ENCODE measurements around the gene GPR157.

- TF ChIP-seq TCF12 (IDR thresholded peaks at IDR 0.05; ENCODE audit: low read depth, low read length) = no peak
- TF ChIP-seq NR2C2 (IDR thresholded peaks at IDR 0.05; ENCODE audit: borderline replicate concordance, control insufficient read depth, insufficient read length, low read depth) = no peak
- no peak for TF ChIP-seq CTCF (IDR thresholded peaks at IDR 0.05 in 2 of 3, conservative IDR thresholded peaks at IDR 0.05 in 1 of 3; ENCODE audit: control insufficient read depth in 2 of 3, extremely low read depth in 1 of 3, insufficient read depth in 1 of 3, low read depth in 3 of 3, low read length in 3 of 3)
- no peak for TF ChIP-seq SP1 (IDR thresholded peaks at IDR 0.05; ENCODE audit: low read depth, low read length)
Observed at GRCh38 chr1:9071554-9072235, 57.2 kb downstream of the GPR157 start.
